GM18870 (cell line): ENCODE measurements around the gene CYTH3.
A peak's percentile ranks its signal among the peaks of the same experiment; 100 is the strongest.

Experiments used
- ATAC-seq: cut with Tn5 transposase; IDR thresholded peaks from one replicate; pipeline ENCODE4 v1.9.1; 2021; ENCODE audit warnings: moderate library complexity; ENCODE audit not compliant: unreplicated experiment

Gene CYTH3

DNA sequence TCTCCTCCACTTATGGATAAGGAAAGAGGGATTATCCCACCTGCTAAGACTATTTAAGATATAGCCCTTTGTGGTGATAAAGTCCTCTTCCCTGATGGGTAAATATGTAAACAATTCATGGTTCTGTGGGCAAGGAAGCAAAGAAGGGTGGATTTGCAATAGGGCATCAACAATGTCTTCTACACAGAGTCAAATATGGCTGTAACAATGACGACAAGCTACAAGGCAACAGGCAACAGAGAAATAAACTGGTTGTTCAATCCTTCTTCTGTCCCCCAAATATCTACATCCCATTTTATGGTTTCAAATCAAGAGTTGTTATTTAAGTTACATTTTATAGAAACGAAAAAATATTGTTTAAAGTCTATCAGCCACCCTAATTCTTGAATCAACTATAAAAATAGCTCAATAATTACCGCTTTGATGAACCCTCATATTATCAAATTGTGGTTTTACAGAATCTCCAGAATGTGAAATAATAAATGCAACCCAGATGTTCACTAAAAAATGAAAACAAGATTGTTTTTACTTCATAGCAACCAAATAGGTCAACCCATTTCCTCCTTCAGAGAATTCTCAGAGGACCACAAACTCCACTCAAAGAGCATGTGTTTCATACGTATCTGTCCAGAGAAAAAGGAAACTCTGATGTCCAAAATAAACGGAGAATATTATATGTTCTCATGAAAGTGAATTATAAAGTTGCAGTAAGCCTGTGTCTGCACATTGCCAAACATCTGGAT lies 13.8 kb downstream of the CYTH3 start:
- ATAC-seq = no peak

DNA sequence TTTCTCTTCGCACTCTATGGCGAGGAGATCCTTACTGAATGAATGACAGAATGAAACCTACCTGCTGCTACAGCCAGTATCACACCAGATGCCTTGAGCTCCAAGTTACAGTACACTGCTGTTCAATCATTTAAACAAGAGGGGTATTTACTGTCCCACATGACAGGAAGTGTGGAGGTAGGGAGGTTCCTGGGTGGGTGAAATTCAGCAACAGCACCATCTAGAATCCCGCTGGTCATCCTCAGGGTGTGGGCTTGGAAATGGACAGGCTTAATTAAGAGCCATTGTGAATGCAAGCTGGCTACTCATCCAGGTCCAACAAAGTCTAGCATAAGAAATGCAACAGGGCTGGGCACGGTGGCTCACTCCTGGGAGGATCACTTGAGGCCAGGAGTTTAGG lies 14.7 kb downstream of the CYTH3 start:
- no peak for ATAC-seq

DNA sequence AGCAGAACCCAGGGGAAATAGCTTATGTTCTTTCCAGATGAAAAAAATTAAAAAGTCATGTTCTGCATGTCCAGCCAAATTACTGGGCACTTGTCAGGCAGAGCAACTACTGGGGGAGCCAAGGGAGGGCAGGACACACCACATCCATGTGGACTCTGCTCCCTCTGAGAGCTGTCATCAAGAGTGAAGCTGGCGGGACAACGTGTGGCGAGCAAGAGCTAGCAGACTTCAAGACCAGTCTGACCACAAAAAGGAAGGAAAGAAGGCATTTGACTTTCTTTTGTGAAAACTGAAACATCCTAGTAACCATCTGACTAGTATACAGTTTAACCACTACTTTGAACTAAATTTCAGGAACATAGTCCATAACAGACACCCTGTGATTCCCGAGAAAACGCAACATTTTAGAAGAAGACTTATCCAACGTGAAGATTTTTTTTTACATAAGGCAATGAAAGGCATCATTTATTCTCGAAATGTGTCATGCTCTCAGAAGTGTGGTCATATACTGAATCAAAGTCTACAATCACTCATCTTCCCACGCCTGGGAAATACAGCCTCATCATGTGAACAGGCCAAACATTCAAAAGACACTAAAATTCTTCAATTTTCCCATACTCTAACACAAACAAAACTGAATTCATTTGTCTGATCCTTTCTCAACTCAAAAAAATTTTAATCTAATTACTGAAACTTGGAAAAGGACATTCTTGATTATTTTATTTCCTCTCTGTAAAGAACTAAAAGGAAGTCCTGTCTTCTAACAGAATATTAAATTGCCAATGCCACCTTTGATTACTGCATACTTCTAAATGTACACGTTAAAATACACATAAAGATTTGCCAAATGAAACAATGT lies 15.5 kb downstream of the CYTH3 start:
- peak; percentile 75 for ATAC-seq

DNA sequence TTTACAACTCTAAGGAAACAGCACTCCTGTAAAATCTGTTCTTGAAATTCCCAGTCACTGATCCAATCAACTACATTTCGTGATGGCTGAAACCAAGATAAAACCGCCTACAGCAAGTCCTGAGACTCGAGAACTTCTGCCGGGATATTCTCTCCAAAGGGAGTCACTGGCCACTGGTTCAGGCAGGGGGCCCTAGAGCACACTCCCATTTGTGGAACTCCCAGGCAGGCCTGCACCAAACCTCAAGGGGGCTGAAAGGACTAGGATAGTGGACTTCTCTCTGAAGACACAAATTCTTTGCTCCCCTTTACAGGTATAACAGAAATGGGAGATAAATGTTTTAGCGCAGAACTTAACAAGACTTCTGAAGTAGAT lies 16.3 kb downstream of the CYTH3 start:
- no peak for ATAC-seq

DNA sequence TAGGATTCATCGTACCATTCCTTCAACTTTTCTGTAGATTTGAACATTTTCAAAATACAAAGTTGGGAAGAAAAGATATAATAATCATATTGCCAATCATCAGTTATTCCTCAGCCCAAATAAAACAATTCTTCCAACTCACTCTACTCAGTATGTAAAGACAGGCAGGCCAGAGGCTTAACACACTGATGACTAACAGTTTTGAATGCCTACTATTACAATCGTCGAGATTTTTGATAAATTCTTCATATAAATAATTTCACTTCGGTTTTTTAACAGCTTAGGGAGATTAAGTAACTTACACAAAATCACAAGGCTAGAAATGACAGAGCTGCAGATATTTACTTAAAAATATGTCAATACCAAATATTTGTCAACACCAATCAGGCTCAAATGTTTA lies 17.6 kb downstream of the CYTH3 start:
- ATAC-seq = no peak

DNA sequence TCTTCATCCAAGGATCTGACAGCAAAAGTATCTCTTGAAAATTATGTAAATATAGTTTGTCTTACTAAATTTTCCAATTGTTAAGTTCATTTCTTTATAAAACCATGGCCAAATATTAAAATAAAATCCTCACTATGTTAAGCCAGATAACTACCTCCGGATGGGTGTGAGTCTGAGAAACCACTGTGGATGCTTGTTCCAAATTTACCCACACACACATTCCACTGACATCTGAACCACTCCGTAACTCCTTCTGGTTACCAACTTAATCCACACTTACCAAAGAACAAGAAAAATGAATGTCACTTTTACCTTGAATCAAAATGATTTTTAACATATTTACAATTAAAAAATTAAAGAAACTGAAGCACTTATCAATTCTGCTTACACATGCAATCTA lies 19.7 kb downstream of the CYTH3 start:
- ATAC-seq = no peak

DNA sequence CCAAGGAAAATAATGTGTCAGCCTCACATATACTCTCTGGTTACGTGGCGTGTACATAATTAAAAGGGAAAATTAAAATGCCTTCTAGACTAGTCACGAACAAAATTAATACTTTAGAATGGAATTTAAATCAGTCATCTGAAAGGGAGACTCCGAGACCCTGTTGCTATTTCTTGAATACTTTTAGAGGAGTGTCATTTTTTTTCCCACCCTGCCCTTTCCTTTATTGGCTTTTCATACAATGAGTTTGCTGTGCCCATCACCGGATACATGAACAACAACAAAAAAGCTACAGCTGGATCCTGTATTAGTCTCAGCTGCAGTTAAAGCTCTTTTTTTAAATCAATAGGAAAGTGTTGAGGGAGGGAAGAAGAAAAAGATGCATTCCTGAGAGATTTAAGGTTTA lies 20.1 kb downstream of the CYTH3 start:
- no peak for ATAC-seq

DNA sequence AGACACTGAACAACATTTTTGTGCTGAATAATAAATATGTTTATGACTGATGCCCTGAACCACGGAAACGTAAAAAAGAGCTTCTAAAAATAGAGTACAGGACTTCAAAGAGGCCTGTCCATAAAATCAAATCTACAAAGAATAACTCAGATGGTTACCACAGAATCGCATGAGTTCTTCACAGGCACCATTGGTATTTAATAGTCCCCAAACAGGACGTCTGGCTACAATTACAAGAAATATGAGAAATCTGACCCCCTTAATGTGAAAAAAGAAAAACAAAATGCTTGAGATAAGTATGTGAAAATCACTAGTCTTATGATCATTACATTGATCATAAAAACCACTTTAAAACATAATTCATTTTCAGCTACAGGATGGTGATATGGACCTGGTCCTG lies 20.8 kb downstream of the CYTH3 start:
- ATAC-seq = no peak

DNA sequence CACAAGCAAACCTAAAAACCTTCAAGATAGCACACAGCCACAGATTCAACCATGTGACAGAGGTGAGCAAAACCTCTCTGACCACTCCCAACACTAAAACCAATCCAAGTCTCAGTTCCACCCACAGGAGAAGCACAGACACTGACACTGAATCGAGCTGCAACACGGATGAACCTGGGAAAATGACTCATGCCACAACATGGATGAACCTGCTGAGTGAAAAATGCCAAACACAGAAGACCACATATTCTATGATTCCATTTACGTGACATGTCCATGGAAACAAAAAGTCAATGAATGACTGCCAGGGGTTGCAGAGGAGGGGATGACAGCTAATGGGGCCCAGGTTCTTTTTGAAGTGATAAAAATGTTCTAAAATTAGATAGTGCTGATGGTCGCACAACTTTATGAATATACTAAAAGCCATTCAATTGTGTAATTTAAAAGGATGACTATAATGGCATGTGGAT lies 22.0 kb downstream of the CYTH3 start:
- ATAC-seq = peak; percentile 89

DNA sequence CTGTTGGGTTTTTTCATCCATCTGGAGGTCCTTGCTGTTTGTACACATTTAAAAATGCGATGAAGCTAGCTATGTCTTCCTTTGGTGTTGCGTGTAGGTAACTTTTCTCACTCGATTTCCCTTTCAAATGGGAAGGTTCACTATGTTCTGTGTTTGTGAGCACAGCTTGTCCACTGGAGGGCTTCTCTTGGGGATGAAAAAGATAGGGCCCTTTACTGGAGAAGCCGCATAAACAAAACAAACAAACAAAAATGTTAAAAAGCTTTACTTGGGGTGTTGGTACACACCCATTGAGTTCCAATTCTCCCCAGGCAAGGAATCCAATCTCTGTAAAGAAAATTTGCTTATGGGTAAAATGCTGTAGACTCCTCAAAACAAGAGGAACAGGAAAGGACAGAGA lies 23.4 kb downstream of the CYTH3 start:
- ATAC-seq = no peak

DNA sequence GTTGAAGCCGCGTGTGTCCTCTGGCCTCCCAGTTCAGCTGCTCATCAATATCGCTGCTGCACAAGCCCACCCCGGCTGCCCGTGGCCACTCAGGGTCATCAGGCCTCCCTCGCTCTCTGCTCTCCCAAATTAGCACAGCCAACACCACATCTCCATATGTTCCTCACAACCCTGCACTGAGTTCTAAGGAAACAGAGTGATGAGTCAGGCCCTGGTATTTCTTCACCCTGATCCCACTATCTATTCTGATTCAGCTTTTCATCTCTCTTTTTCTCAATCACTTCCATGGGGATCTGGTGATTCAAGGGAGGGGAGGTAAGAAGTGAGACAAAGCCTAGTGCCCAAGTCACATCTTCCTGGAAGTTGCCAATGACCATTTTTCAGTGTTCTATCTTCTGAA lies 23.8 kb downstream of the CYTH3 start:
- ATAC-seq = no peak

DNA sequence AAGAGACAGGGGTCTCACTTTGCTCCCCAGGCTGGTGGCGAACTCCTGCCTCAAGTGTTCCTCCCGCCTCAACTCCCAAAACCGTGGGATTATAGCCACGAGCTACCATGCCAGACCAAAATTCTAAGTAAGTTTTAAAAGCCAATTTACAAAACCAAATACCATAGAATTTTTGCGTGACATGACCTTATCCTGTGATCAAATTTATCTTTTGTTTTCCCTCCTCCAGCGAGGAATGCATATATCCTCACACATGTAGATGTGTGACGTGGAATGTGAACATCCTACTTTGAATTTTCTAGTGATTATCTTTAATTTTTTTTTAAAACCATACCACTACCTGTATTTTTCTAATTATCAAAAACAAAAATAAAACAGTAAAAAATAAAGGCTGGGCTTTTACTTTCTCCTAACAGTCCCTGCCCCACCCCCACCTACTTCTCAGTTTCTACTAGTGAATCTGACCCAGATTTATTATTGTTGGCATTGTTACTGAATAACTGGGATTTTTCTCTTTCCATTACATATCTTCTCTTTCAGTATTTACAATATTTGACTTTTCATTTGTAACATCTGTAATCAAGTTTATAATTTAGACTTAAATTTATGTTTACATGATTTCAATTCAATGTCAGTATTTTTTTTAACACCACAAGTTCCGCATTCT lies 26.0 kb downstream of the CYTH3 start:
- ATAC-seq = no peak

DNA sequence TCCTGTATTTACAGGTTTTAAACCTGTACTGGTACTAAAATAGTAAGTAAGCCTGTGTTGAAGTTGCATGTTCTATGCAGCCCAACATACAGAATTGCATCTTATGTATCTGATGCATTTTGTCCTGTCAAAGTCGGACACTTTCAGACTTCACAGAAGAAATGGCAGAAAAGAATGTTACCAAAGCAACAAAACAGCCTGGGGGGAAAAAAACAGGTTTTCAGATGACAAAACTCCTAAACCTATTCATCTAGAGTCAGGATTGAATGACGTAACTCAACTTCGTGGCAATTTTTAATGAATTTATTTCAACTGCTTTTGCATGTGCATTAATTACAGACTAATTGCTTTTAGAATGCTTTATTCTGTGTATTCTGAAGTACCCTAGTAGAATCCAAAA lies 28.4 kb downstream of the CYTH3 start:
- no peak for ATAC-seq

DNA sequence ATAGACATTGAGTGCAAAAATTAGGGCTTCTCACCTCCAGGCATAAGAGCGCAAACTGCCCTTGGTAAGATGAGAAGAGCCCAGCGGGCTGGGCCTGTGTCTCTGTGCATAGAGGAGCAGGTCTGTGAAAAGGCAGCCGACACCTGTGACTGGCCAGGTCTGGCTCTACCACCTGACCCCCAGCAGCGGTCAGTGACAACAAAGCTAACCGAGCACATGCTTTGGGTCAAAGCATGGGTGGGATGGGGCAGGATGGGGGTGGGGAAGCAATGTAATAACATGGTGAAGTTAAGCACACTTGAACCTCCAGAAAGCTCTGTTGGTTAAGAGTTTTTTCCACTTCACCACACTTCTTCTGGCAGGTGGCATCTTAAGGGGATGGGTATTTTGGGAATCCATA lies 29.3 kb downstream of the CYTH3 start:
- no peak for ATAC-seq

DNA sequence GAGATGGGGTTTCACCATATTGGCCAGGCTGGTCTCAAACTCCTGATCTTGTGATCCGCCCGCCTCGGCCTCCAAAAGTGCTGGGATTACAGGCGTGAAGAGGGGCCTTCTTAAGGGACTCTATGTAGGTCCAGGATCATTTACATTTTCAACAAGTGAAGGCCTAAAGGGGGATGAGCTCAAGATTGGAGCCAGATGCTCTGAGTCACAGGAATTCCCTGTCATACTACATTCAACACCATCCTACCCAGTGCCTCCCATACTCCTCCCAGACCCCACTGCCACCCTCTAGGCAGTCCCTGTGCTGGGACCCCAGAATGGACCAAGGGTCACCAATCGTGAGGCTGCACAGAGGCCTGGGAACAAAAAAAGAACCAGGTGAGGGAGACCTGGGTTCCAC lies 29.9 kb downstream of the CYTH3 start:
- no peak for ATAC-seq

DNA sequence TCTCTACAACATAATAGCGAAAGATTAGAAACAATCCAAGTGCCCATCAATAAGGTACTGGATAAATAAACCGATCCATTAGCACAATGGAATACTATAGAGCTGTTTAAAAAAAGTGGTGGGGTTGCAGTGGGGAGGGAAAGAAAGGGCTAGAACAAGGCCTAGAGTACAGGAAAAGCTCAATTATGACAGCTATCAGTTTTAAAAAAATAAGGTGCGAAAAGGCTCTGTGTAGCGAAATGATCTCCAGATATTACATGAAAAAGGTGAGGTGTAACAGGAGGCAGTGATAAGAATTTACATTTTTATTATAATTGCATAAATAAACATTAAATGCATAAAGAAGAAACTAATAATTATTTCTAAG lies 30.8 kb downstream of the CYTH3 start:
- no peak for ATAC-seq

DNA sequence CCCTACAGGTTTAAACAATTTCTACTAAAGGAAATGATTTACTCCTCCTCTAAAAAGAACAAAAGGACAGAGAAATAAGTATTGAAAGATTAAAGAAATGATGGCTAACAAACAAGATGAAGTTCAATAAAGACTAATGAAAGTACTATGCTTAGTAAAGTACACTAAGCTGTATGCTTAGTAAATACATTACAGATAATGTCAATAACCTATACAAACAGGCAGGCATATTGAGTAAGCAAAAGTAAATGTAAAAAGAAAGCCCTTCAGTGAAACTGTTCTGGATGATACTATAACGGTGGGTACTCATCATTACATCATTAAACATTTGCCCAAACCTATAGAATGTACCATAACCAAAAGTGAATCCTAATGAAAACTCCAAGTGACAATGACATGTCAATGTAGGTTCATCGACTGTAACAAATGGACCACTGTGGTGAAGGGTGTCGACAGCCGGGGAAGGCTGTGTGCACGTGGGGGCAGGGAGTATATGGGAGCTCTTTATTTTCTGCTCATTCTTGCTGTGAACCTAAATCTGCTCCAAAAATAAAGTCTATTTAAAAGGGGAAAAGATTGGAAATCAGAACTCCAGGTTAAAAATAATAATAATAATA lies 34.0 kb downstream of the CYTH3 start:
- no peak for ATAC-seq

DNA sequence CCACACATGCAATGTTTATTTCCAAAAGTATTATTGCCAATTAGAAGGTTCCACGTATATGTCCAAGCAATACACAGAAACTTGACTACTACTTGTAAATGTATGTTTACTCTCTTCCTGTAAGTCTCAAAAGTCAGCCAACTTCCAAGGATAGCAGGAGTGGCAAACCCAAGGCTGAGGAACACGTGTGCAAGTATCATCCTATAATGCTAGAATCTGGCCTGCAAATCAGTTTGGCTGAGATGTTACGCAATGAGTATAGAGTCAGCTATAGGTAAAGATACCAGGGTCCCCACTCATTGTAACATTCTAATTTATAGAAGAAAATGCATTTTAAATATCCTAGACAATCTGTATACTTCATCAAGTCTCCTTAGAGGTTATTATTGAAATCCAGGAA lies 34.7 kb downstream of the CYTH3 start:
- no peak for ATAC-seq

DNA sequence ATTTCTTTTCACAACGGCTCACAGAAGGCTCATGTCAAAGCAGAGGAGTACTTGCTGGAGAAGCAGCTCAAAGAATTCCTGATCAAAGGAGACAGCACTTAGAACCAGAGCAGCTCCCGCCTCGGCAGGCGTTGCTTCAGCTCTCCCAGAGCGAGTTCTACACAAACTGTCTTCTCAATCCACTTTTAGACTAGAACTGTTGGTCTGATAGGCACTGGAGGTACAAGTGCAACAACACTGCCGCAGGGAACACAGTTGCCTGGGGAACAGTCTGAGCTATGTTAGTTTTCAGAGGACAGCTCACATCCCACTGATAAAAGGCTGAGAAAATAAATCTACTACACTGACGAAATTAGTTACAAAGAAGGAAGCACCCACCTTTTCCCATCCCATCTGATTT lies 35.4 kb downstream of the CYTH3 start:
- ATAC-seq = no peak

DNA sequence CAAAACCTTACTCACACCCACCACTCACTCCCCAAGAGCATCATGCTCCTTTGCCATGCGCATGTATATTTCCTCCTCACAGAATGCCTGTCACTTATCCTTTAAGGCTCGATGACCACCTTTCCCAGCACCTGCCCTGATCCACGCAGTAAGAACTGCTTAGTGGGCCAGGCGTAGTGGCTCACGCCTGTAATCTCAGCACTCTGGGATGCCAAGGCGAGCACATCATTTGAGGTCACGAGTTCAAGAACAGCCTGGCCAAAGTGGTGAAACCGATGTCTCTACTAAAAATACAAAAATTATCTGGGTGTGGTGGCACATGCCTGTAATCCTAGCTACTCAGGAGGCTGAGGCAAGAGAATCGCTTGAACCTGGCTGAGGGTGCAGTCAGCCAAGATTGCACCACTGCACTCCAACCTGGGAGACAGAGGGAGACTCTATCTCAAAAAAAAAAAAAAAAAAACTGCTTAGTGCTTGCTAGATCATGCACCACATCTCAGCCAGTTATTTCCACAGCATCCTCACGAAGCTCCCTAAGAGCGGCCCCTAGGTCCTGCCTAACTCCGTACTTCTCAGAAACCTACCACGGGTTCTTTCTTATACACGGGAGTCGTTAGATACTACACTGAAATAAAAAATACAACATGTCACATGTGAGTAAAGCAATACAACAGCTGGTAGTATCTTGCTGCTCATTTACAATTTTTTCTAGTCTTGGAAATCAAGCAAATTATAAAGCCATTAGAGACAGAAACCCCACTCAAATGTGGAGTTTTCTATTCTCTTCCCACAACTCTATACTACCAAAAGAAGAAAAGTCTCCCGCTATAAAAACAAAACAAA lies 37.2 kb downstream of the CYTH3 start:
- no peak for ATAC-seq

DNA sequence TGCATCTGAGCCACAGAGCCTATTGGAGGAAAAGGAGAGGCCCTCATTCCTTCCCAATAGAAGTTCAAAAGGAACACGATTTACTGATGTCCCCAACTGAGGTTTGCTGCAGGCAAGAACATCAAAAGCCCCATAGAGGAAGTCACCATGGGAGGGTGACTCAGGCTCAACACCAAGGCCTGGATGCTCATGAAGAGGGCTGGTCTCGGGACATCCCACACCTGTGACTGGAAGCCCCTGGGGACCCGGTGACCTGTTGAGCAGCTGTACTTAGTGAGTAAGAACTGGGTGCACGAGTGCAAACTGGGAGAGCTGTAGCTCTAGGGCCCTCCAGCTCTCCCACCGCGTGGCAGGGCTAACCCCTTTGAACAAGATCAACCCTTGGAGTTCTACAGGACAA lies 38.0 kb downstream of the CYTH3 start:
- ATAC-seq = no peak
